HG03432 (cell line): ENCODE measurements around the gene ASAP3.

ENCODE experiments used
- ATAC-seq: cut with Tn5 transposase; IDR thresholded peaks from one replicate; pipeline ENCODE4 v1.9.1; 2021; ENCODE audit warnings: mild to moderate bottlenecking, moderate library complexity; ENCODE audit not compliant: unreplicated experiment

The ASAP3 gene

DNA sequence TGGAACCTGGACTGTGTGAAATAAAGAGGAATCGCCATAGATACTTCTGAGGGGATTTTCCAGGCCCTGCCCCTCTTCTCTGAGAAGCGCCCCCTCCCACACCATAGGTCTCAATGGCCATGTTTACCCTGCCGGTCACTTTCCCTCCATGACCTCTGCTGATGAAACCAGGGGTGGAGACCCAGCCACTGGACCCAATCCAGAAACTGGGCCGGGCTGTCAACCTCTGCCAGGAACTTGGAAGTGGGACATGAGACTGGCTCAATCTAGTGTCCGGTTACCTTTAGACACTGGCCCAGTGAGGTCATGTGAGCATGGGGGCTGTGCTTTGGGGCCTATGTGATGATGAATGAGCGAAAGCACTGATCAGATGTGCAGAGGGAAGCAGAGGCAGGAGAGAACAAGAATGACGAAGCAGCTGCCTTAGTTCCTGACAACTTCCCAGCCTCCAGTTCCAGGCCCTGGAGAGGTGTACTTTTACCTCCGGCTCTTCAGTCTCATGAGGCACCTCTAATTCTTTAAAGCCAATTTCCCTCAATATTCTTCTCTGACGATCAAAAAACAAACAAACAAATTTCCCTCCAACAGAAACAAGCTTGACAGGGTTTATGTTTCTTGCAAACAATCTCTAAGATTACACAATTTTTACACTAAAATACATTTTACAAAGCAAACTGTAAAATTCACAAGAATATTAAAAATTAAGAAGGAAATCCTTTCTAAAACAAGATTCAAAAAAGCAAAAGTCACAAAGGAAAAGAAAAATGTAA is 4.9 kb downstream of the ASAP3 start:
- no peak for ATAC-seq

GRCh38 chr1:23477359-23478144 is 6.4 kb downstream of the ASAP3 start:
- ATAC-seq, result no peak

- no peak for ATAC-seq
Measured at GRCh38 chr1:23475641-23476040, 8.3 kb downstream of the ASAP3 start.

- no peak for ATAC-seq
Measured at GRCh38 chr1:23475134-23475628, 8.8 kb downstream of the ASAP3 start.

- ATAC-seq, result no peak
Measured at GRCh38 chr1:23473037-23473800, 10.8 kb downstream of the ASAP3 start.

DNA sequence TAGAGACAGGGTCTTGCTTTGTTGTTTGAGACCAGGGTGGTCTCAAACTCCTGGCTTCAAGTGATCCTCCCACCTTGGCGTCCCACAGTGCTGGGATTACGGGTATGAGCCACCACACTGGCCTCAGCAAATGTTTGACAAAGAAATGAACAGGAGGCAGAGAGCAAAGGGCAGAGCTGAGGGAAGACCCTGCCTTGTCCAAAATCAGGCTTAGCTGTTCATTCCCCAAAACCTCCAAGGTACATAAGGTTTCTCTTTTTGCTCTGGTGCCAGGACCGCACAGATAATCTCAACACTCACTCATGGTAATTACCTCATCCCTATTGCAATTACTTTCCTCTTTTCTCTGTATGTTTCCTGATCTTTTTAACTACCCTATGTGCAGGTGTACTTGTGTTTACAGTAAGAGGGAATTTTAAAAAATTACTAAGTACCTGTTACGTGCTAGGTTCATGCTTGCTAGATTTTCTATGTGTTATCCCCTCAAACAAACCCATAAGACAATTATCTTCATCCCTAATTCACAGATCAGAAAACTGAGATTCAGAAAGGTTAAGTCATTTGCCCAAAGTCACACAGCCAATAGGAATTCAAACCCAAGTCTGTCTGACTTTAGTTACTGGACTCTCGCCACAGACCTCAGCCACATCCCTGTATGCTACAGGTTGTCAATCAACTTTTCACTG is 11.5 kb downstream of the ASAP3 start:
- ATAC-seq, result no peak

DNA sequence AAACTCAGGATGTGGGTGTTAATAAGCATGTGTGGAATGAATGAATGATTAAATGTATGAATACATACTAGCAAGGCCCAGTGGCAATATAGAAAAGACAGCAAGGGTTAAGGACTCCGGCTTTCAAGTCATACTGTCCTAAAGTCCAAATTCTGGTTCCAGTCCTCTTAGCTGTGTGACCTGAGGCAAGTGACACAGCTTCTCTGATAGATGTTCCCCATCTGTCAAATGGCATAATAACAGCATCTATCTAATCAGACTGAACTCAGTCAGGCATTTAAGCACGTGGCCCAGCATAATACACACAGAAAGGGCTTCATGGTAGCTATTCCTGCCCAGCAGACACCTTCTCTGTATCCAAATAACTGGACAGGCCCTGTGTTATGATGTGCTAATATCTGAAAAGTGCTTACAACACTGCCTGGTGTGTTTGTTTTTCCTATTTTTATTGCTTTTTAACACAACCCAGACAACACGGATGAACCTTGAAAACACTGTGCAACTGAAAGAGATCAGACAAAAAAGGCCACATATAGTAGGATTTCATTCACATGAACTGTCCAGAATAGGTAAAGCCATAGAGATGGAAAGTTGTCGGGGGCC is 12.4 kb downstream of the ASAP3 start:
- ATAC-seq, result no peak

DNA sequence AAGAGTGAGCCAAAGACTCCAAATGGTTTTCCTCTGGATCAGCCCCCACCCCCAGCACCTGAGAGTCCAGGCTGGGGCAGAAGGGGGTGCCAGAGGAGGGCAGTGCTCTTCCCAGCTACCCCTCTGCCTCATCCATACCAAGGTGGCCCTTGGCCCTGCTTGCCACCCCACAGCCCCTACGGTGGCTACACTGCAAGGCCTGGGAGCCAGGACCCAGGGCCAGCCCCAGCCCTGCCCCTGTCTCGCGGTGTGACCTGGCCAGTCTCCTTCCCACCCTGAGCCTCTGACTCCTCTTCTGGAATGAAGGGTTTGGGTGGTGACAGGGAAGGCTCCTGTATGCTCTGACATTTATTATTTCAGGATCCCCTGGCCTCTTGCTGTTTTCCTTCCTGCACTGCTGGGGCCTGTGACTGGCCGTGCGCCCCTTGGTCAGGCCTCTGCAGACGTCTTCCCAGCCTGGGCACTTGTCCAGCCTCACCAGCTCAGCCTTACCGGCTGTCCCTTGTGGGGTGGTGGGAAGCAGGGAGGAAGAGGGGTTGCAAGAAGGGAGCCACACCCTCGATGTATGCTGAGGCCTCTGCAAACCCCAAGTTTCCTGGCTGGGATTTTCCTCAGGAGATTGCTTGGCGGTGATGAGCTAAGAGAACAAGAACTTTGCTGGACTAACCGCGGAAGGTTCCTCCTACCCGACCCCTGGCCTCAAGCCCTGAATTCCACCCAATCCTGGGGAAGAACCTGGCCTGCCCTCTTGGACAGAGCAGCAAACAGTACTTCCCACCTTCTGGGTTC is 13.5 kb downstream of the ASAP3 start:
- no peak for ATAC-seq

- ATAC-seq, result no peak
Measured at GRCh38 chr1:23469372-23469982, 14.5 kb downstream of the ASAP3 start.

- no peak for ATAC-seq
Measured at GRCh38 chr1:23466423-23466989, 17.5 kb downstream of the ASAP3 start.

DNA sequence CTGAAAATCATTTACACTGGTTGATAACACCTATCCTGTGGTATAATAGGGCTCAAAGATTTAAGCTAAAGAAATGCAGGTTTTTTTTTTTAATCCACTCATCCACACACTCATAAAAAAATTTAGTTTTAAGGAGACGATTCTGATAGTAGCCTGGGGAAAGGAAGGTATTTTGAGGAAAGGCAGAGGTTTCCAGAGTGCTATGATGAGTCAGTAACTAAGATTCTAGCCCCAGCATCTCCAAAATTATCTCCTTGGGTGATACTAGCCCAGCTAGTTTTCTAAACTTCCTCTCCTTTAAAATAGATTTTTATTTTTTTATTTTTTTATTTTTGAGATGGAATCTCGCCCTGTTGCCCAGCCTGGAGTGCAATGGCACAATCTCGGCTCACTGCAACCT is 20.7 kb downstream of the ASAP3 start:
- no peak for ATAC-seq

DNA sequence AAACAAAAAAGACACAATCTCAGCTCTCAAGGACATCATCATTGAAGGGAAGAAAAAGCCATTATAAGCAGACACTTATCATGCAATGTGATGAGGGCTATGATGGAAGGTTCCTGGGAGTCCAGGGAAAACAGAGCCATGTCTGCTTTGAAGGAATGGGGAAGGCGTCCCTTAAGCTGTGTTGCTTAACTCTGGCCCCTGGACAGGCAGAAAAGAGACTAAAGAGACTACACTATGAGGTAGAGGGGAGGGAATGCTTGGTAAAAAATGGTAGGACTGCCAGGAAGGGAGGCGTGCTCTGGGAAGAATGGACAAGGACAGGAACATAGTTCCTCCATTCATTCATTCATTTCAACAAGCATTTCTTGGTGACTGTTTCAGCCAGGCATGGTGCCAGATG is 21.2 kb downstream of the ASAP3 start:
- no peak for ATAC-seq

DNA sequence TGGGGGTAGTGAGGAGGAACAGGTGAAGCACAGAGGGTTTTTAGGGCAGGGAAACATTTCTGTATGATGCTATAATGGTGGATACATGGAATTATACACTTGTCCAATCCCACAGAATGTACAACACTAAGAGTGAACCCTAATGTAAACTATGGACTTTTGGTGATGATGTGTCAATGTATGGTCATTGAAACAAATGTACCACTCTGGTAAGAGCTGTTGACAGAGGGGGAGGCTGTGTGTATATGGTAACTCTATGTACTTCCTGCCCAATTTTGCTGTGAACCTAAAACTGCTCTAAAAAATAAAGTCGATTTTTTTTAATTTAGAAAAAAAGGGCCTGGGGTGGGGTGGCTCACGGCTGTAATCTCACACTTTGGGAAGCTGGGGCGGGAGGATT is 22.9 kb downstream of the ASAP3 start:
- no peak for ATAC-seq

DNA sequence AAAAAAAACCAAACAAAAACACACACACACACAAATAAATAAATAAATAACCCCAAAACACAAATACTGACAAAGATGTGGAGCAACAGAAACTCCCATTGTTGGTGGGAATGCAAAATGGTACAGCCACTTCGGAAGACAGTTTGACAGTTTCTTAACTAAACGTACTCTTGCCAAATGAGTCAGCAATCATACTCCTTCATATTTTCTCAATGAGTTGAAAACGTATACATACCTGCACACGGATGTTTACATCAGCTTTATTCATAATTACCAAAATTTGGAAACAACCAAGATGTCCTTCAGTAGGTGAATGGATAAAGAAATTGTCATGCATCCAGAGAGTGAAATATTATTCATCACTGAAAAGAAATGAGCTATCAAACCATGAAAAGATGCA is 23.5 kb downstream of the ASAP3 start:
- ATAC-seq, result no peak

GRCh38 chr1:23459338-23459757 is 24.6 kb downstream of the ASAP3 start:
- no peak for ATAC-seq

- ATAC-seq, result no peak
Measured at GRCh38 chr1:23456226-23456625, 27.8 kb downstream of the ASAP3 start.

- no peak for ATAC-seq
Measured at GRCh38 chr1:23453455-23454000, 30.5 kb downstream of the ASAP3 start.

- ATAC-seq, result no peak
Measured at GRCh38 chr1:23452011-23452411, 32.0 kb downstream of the ASAP3 start.

- ATAC-seq, result no peak
Measured at GRCh38 chr1:23451441-23451840, 32.5 kb downstream of the ASAP3 start.
